Panc1 (cell line): ENCODE results near the gene BAD. TPM values are rescaled to one million over a fixed set of nuclear protein-coding genes. Genes with fewer than 3 reads are reported as not detected.
"Not testable (repeated sequence)": the region's sequence is repeated elsewhere in the genome, so short reads cannot be mapped to it uniquely, and the experiment has no call there.

Experiments used
- ATAC-seq: fragments of 200-7000 bp; cut with Tn5 transposase; 2 replicates; pipeline ENCODE4 v1.9.1; 2020; ENCODE audit warnings: mild to moderate bottlenecking, moderate library complexity
- BruUV-seq: library from RNA; stranded (reverse); fragments of 400-500 nt; replicated peaks from 2 replicates; lab custom pipeline; 2021; lab: Mats Ljungman, UMichigan
- CTCF ChIA-PET: fragments of 300-600 bp; sonication (Branson Sonifier 250); formaldehyde crosslinking; loops from one replicate; lab custom pipeline; 2022; ENCODE audit warnings: antibody characterized with exemption; lab: Charles Lee
- POLR2A ChIA-PET: fragments of 300-600 bp; sonication (Branson Sonifier 250); formaldehyde crosslinking; loops from one replicate; lab custom pipeline; 2022; ENCODE audit warnings: antibody characterized with exemption; lab: Charles Lee
- DNase-seq: peaks from one replicate; pipeline ENCODE4 v3.0.0-alpha.2; 2010; ENCODE audit warnings: low read depth, low spot score
- H3K27ac ChIP-seq: 2 replicates; pipeline ENCODE4 v1.5.1; 2011; ENCODE audit warnings: mild to moderate bottlenecking, low read length, inconsistent platforms
- H3K27me3 ChIP-seq: fragments of 200-500 bp; sonication (Bioruptor generic); 2 replicates; pipeline ENCODE4 v1.6.0; 2014; ENCODE audit warnings: low read length, inconsistent platforms; ENCODE audit not compliant: control insufficient read depth, insufficient read depth
- H3K36me3 ChIP-seq: fragments of 200-500 bp; sonication (Bioruptor generic); 2 replicates; pipeline ENCODE4 v1.5.1; 2014; ENCODE audit warnings: inconsistent platforms, mild to moderate bottlenecking, low read length, moderate library complexity; ENCODE audit not compliant: control insufficient read depth, insufficient read depth
- H3K4me1 ChIP-seq: 2 replicates; pipeline ENCODE4 v1.5.1; 2011; ENCODE audit warnings: inconsistent platforms, mild to moderate bottlenecking, low read length, moderate library complexity; ENCODE audit not compliant: control insufficient read depth, insufficient read depth
- H3K4me3 ChIP-seq, 2 experiments: 2 replicates each; pipeline ENCODE4 v1.5.1; 2011 to 2012; ENCODE audit warnings: low read depth in 2 of 2, low read length in 2 of 2, mild to moderate bottlenecking in 2 of 2, inconsistent platforms in 1 of 2, moderate library complexity in 1 of 2
- H3K9me3 ChIP-seq: fragments of 200-500 bp; sonication (Bioruptor generic); 2 replicates; pipeline ENCODE4 v1.5.1; 2014; ENCODE audit warnings: low read depth, mild to moderate bottlenecking, inconsistent platforms, low read length, moderate library complexity; ENCODE audit not compliant: control insufficient read depth, insufficient read depth
- POLR2AphosphoS5 ChIP-seq: IDR thresholded peaks from 2 replicates; pipeline ENCODE4 v1.6.1; 2012; ENCODE audit warnings: mild to moderate bottlenecking, low read depth, low read length, moderate library complexity
- SIN3A ChIP-seq: IDR thresholded peaks from 2 replicates; pipeline ENCODE4 v1.6.1; 2012; ENCODE audit warnings: low read depth, mild to moderate bottlenecking, low read length, moderate library complexity, borderline replicate concordance; ENCODE audit not compliant: insufficient read depth
- TCF7L2 ChIP-seq: IDR thresholded peaks from 2 replicates; pipeline ENCODE4 v1.6.1; 2011; ENCODE audit warnings: mild to moderate bottlenecking, low read depth, low read length, inconsistent platforms
- in situ Hi-C: cut with HindIII; loops from 2 replicates; pipeline ENCODE4 v1.10.0; 2016; ENCODE audit warnings: low sequenced_read_pairs, low pct_unique_long_range_greater_than_20kb
- intact Hi-C: fragments of 100-400 bp; cut with micrococcal nuclease; formaldehyde crosslinking; loops from one replicate; pipeline ENCODE4 v1.10.0; 2022; ENCODE audit not compliant: unreplicated experiment
- total RNA-seq: library from RNA; stranded (reverse); gene quantifications from one replicate; pipeline ENCODE4 v1.2.1, GENCODE V29; 2021; ENCODE audit not compliant: unreplicated experiment
- TF ChIP-seq, protein P1 (sequence below): fragments of 450-650 bp; IDR thresholded peaks from 2 replicates; pipeline ENCODE4 v1.5.1; 2017; ENCODE audit warnings: mild to moderate bottlenecking
- TF ChIP-seq, protein P2 (sequence below), 2 experiments: IDR thresholded peaks; 2 replicates each; pipeline ENCODE4 v1.6.1; 2011 to 2012; ENCODE audit warnings: low read depth in 2 of 2, control low read depth in 1 of 2, low read length in 1 of 2, mild to moderate bottlenecking in 1 of 2, moderate library complexity in 1 of 2; ENCODE audit not compliant: insufficient read depth in 1 of 2

The BAD gene
- total RNA-seq, 1 experiment from 2014 or later: 77.7 TPM

DNA sequence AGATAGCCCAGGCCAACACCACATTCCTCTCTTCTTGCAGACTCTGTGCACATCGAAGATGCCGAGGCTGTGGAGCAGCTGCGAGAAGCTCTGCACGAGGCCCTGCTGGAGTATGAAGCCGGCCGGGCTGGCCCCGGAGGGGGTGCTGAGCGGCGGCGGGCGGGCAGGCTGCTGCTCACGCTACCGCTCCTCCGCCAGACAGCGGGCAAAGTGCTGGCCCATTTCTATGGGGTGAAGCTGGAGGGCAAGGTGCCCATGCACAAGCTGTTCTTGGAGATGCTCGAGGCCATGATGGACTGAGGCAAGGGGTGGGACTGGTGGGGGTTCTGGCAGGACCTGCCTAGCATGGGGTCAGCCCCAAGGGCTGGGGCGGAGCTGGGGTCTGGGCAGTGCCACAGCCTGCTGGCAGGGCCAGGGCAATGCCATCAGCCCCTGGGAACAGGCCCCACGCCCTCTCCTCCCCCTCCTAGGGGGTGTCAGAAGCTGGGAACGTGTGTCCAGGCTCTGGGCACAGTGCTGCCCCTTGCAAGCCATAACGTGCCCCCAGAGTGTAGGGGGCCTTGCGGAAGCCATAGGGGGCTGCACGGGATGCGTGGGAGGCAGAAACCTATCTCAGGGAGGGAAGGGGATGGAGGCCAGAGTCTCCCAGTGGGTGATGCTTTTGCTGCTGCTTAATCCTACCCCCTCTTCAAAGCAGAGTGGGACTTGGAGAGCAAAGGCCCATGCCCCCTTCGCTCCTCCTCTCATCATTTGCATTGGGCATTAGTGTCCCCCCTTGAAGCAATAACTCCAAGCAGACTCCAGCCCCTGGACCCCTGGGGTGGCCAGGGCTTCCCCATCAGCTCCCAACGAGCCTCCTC, 31.4 kb upstream of the BAD start:
- POLR2A ChIA-PET: interaction anchor here (1.1 kb wide), 1 partner anchor 16 kb away, joined by 3 read pairs; no protein-coding TSS in a partner anchor
- H3K4me1 ChIP-seq: peaks cover 33% of the 10 kb centered on the region
- H3K36me3 ChIP-seq, in situ Hi-C loops, intact Hi-C loops, H3K27me3 ChIP-seq, DNase-seq, ATAC-seq, H3K9me3 ChIP-seq, BruUV-seq: not testable (repeated sequence)
- peak overlapping the region; percentile 100 for H3K27ac ChIP-seq
- CTCF ChIA-PET: interaction anchor here (2.1 to 2.3 kb wide), 2 partner anchors 27 to 39 kb away, joined by 15 to 21 read pairs; no protein-coding TSS in a partner anchor
- peak overlapping the region; percentile 74 to 77 for H3K4me3 ChIP-seq

GRCh38 chr11:64314805-64315561, 30.5 kb upstream of the BAD start:
- intact Hi-C loops (no loop called here), in situ Hi-C loops (no loop called here)
- BruUV-seq: no TSS peak
- ChIA-PET POLR2A (no interaction called here), CTCF (interaction anchor here (0.8 kb wide), 1 partner anchor 38 kb away, joined by 3 read pairs; no protein-coding TSS in a partner anchor)
- Histone ChIP-seq H3K36me3 (peaks cover 2% of the 10 kb centered on the region; the same call in 1 of the 2 replicates), H3K9me3 (no peaks in the 10 kb centered on the region), H3K4me1 (peaks cover 27% of the 10 kb centered on the region), H3K27ac (peak overlapping the region; percentile 44), H3K4me3 (no peak overlapping the region), H3K27me3 (no peaks in the 10 kb centered on the region)
- no peak for ATAC-seq
- DNase-seq: no peak
- TF ChIP-seq POLR2AphosphoS5: no peak
- TF ChIP-seq, protein P1, sequence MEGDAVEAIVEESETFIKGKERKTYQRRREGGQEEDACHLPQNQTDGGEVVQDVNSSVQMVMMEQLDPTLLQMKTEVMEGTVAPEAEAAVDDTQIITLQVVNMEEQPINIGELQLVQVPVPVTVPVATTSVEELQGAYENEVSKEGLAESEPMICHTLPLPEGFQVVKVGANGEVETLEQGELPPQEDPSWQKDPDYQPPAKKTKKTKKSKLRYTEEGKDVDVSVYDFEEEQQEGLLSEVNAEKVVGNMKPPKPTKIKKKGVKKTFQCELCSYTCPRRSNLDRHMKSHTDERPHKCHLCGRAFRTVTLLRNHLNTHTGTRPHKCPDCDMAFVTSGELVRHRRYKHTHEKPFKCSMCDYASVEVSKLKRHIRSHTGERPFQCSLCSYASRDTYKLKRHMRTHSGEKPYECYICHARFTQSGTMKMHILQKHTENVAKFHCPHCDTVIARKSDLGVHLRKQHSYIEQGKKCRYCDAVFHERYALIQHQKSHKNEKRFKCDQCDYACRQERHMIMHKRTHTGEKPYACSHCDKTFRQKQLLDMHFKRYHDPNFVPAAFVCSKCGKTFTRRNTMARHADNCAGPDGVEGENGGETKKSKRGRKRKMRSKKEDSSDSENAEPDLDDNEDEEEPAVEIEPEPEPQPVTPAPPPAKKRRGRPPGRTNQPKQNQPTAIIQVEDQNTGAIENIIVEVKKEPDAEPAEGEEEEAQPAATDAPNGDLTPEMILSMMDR: peak; percentile 77

DNA sequence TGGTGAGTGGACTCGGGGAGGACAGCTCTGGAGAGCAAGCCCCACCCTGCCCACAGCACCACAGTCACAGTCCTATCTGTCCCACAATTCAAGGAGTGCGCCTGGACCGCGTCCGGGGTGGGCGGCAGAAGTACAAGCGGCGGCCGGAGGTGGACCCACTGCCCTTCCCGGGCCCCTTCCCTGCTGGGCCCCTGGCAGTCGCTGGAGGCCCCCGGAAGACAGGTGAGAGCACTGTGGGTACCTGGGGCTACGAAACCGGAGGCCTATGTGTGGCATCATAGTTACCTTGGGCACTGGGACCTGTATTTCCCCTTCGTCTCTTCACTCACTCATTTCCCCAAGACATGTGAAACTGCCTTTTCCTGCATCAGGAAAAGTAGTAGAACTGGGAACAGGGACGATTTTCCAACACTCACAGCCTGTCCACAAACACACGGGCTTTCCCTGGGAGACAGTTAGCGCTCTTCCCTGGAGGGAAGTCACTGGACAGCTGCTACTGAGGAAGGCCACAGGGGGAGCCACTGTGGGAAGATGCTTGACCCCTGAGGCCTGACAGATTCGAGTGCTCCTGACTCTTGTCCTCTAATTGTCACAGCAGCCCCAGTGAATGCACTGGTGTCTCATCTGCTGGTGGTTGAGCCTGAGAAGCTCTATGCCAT, 29.8 kb upstream of the BAD start:
- Histone ChIP-seq H3K27me3 (no peaks in the 10 kb centered on the region), H3K36me3 (peaks cover 2% of the 10 kb centered on the region; the same call in 1 of the 2 replicates), H3K27ac (peak overlapping the region; percentile 32; the same call in 1 of the 2 replicates), H3K9me3 (no peaks in the 10 kb centered on the region), H3K4me1 (peaks cover 22% of the 10 kb centered on the region), H3K4me3 (no peak overlapping the region)
- no TSS peak for BruUV-seq
- in situ Hi-C loops (no loop called here), intact Hi-C loops (no loop called here)
- DNase-seq (no peak), ATAC-seq (no peak)
- TF ChIP-seq, protein P2, sequence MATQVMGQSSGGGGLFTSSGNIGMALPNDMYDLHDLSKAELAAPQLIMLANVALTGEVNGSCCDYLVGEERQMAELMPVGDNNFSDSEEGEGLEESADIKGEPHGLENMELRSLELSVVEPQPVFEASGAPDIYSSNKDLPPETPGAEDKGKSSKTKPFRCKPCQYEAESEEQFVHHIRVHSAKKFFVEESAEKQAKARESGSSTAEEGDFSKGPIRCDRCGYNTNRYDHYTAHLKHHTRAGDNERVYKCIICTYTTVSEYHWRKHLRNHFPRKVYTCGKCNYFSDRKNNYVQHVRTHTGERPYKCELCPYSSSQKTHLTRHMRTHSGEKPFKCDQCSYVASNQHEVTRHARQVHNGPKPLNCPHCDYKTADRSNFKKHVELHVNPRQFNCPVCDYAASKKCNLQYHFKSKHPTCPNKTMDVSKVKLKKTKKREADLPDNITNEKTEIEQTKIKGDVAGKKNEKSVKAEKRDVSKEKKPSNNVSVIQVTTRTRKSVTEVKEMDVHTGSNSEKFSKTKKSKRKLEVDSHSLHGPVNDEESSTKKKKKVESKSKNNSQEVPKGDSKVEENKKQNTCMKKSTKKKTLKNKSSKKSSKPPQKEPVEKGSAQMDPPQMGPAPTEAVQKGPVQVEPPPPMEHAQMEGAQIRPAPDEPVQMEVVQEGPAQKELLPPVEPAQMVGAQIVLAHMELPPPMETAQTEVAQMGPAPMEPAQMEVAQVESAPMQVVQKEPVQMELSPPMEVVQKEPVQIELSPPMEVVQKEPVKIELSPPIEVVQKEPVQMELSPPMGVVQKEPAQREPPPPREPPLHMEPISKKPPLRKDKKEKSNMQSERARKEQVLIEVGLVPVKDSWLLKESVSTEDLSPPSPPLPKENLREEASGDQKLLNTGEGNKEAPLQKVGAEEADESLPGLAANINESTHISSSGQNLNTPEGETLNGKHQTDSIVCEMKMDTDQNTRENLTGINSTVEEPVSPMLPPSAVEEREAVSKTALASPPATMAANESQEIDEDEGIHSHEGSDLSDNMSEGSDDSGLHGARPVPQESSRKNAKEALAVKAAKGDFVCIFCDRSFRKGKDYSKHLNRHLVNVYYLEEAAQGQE (IDR thresholded peaks at IDR 0.05; ENCODE audit: insufficient read depth in 1 of 2, low read depth in 2 of 2, low read length in 1 of 2): no peak
- TF ChIP-seq, protein P1: no peak; the same call in 1 of the 2 replicates
- TF ChIP-seq TCF7L2: no peak
- TF ChIP-seq POLR2AphosphoS5: no peak
- no peak for TF ChIP-seq SIN3A
- POLR2A ChIA-PET: interaction anchor here (0.6 kb wide), 1 partner anchor 57 kb away, joined by 7 read pairs; no protein-coding TSS in a partner anchor
- CTCF ChIA-PET: interaction anchor here (0.8 to 1.4 kb wide), 2 partner anchors 38 to 43 kb away, joined by 3 to 6 read pairs; no protein-coding TSS in a partner anchor
